K562 (cell line): Measurements from ENCODE around the gene ZNF516. TPM values are rescaled to one million over a fixed set of nuclear protein-coding genes. Genes with fewer than 3 reads are reported as not detected.

Experiments used
- ATAC-seq: fragments of 200-7000 bp; cut with Tn5 transposase; 3 replicates; pipeline ENCODE4 v1.9.1; 2020; ENCODE audit warnings: moderate library complexity
- BruUV-seq: library from RNA; stranded (reverse); fragments of 400-500 nt; replicated peaks from 2 replicates; lab custom pipeline; 2021; lab: Mats Ljungman, UMichigan
- CTCF ChIA-PET: fragments of 300-600 bp; formaldehyde crosslinking; extraction: SDS; loops from one replicate; lab custom pipeline; 2021; ENCODE audit warnings: low intra/inter-chr PET ratio; lab: Yijun Ruan, JAX
- POLR2A ChIA-PET: fragments of 300-600, 350-650 bp; sonication (Branson Sonifier 250); formaldehyde crosslinking; extraction: SDS; loops from one replicate; lab custom pipeline; 2021; ENCODE audit warnings: antibody characterized with exemption, inconsistent platforms; lab: Yijun Ruan, JAX
- DNase-seq, 4 experiments: peaks; one replicate each; pipeline versions ENCODE4 v3.0.0 to v3.0.0-alpha.2; 2011 to 2018; ENCODE audit warnings: low spot score in 3 of 4, mixed read lengths in 3 of 4; ENCODE audit errors: extremely low read depth in 1 of 4
- FAIRE-seq: peaks from 2 replicates; lab custom pipeline; 2011; peaks lifted over from hg19 to GRCh38; lab: Jason Lieb, UNC
- H2AFZ ChIP-seq: 2 replicates; pipeline ENCODE4 v1.6.0; 2011; ENCODE audit warnings: low read depth, low read length, control low read depth, inconsistent platforms
- H3K27ac ChIP-seq: fragments of 200-600 bp; 3 replicates; pipeline ENCODE4 v1.8.0; 2011; ENCODE audit warnings: low read depth, mild to moderate bottlenecking, control low read depth, inconsistent platforms, low read length, moderate library complexity, mixed read lengths; ENCODE audit errors: extremely low read depth
- H3K27me3 ChIP-seq, 2 experiments: fragments of 300-600 bp in 1 of 2; 2 replicates in 1 of 2; 3 replicates in 1 of 2; pipeline versions ENCODE4 v1.6.0 to v1.8.0; 2011; ENCODE audit warnings: inconsistent platforms in 2 of 2, low read length in 2 of 2, mild to moderate bottlenecking in 1 of 2, mixed read lengths in 1 of 2, moderate library complexity in 1 of 2; ENCODE audit not compliant: control insufficient read depth in 2 of 2, insufficient read depth in 2 of 2
- H3K36me3 ChIP-seq: fragments of 300-600 bp; 3 replicates; pipeline ENCODE4 v1.8.0; 2011; ENCODE audit warnings: mild to moderate bottlenecking, low read length, inconsistent platforms; ENCODE audit not compliant: control insufficient read depth, insufficient read depth
- H3K4me1 ChIP-seq, 2 experiments: fragments of 200-600 bp in 1 of 2; replicated peaks in 1 of 2; 2 replicates in 1 of 2; 3 replicates in 1 of 2; pipeline versions ENCODE4 v1.5.1 to v1.8.0; 2011; ENCODE audit warnings: inconsistent platforms in 2 of 2, low read length in 2 of 2, mild to moderate bottlenecking in 1 of 2, mixed read lengths in 1 of 2, moderate library complexity in 1 of 2; ENCODE audit not compliant: control insufficient read depth in 2 of 2, insufficient read depth in 2 of 2
- H3K4me2 ChIP-seq: 2 replicates; pipeline ENCODE4 v1.6.1; 2011; ENCODE audit warnings: low read length, control low read depth, inconsistent platforms, mixed read lengths; ENCODE audit not compliant: insufficient read depth
- H3K4me3 ChIP-seq: fragments of 200-600 bp; sonication (generic), shearing (Covaris generic); 2 replicates; pipeline ENCODE4 v1.5.1; 2016; ENCODE audit warnings: control low read depth, inconsistent platforms
- H3K79me2 ChIP-seq: fragments of 200-600 bp; 3 replicates; pipeline ENCODE4 v1.8.0; 2011; ENCODE audit warnings: low read length, inconsistent platforms; ENCODE audit not compliant: control insufficient read depth, insufficient read depth
- H3K9ac ChIP-seq, 2 experiments: 2 replicates each; pipeline versions ENCODE4 v1.6.0 to v1.6.1; 2011; ENCODE audit warnings: low read depth in 2 of 2, low read length in 2 of 2, control low read depth in 1 of 2, inconsistent platforms in 1 of 2, mild to moderate bottlenecking in 1 of 2, mixed read lengths in 1 of 2; ENCODE audit not compliant: insufficient read depth in 1 of 2
- H3K9me1 ChIP-seq: one replicate; pipeline ENCODE4 v1.6.0; 2011; ENCODE audit warnings: inconsistent platforms, mild to moderate bottlenecking, low read length, moderate library complexity; ENCODE audit not compliant: control insufficient read depth, insufficient read depth
- H3K9me3 ChIP-seq: replicated peaks from 2 replicates; pipeline ENCODE4 v1.5.1; 2011; ENCODE audit warnings: low read depth, low read length, inconsistent platforms; ENCODE audit not compliant: control insufficient read depth, insufficient read depth
- H4K20me1 ChIP-seq: replicated peaks from 2 replicates; pipeline ENCODE4 v1.6.1; 2011; ENCODE audit warnings: low read length, inconsistent platforms, mixed read lengths; ENCODE audit not compliant: control insufficient read depth, insufficient read depth
- ATF4 ChIP-seq: fragments of 450-650 bp; formaldehyde crosslinking; IDR thresholded peaks from 2 replicates; pipeline ENCODE4 v1.4.0; 2022; ENCODE audit warnings: mild to moderate bottlenecking, moderate library complexity
- CBX2 ChIP-seq: fragments of 200-600 bp; sonication (generic); IDR thresholded peaks from one replicate; pipeline ENCODE4 v1.6.1; 2012; ENCODE audit warnings: mild to moderate bottlenecking, low read length, inconsistent platforms; ENCODE audit not compliant: insufficient read depth, poor library complexity, severe bottlenecking
- CBX8 ChIP-seq: fragments of 200-600 bp; sonication (generic); IDR thresholded peaks from 2 replicates; pipeline ENCODE4 v1.6.1; 2012; ENCODE audit warnings: borderline replicate concordance, mixed run types, low read depth, mild to moderate bottlenecking, moderate library complexity, mixed read lengths, low read length, control low read depth, inconsistent platforms; ENCODE audit not compliant: poor library complexity, severe bottlenecking; ENCODE audit errors: extremely low read depth
- CREB1 ChIP-seq, 2 experiments: sonication (generic) in 1 of 2; formaldehyde crosslinking in 1 of 2; IDR thresholded peaks; 2 replicates each; pipeline versions ENCODE4 v1.6.1 to v1.8.0; 2012 to 2022; ENCODE audit warnings: inconsistent platforms in 1 of 2, mild to moderate bottlenecking in 1 of 2, missing genetic modification reagents in 1 of 2, moderate library complexity in 1 of 2
- FOS ChIP-seq: IDR thresholded peaks from 3 replicates; pipeline ENCODE4 v1.6.1; 2011; ENCODE audit not compliant: insufficient read length; ENCODE audit errors: extremely low read depth
- FOXM1 ChIP-seq, 2 experiments: fragments of 450-650 bp in 1 of 2; sonication (generic) in 1 of 2; formaldehyde crosslinking in 1 of 2; IDR thresholded peaks; 2 replicates each; pipeline versions ENCODE4 v1.6.1 to v1.9.0; 2017 to 2022; ENCODE audit warnings: low read depth in 2 of 2, mild to moderate bottlenecking in 2 of 2, missing genetic modification reagents in 1 of 2, moderate library complexity in 1 of 2
- GATAD2B ChIP-seq: fragments of 450-650 bp; IDR thresholded peaks from 2 replicates; pipeline ENCODE4 v1.6.1; 2017; ENCODE audit warnings: mild to moderate bottlenecking, borderline replicate concordance
- PRMT5 ChIP-seq: sonication (generic); formaldehyde crosslinking; IDR thresholded peaks from 2 replicates; pipeline ENCODE4 v1.5.0; 2020; ENCODE audit warnings: missing genetic modification reagents
- ZNF282 ChIP-seq: sonication (generic); formaldehyde crosslinking; IDR thresholded peaks from 2 replicates; pipeline ENCODE4 v1.8.1; 2023; ENCODE audit warnings: missing genetic modification reagents
- ZNF668 ChIP-seq: fragments of 250-450 bp; sonication (Bioruptor Pico); IDR thresholded peaks from 2 replicates; pipeline ENCODE4 v1.8.0; 2022; ENCODE audit warnings: mild to moderate bottlenecking, inconsistent platforms
- ZNF699 ChIP-seq: fragments of 250-450 bp; sonication (Bioruptor Pico); IDR thresholded peaks from 2 replicates; pipeline ENCODE4 v1.8.0; 2021; ENCODE audit warnings: mild to moderate bottlenecking, moderate library complexity; ENCODE audit not compliant: insufficient replicate concordance
- WGBS: fragments of 100-300 bp; shearing (Covaris generic); methylation state at CpG from one replicate; pipeline ENCODE4 v1.1.6; 2016; ENCODE audit warnings: low coverage, mixed read lengths; ENCODE audit not compliant: insufficient coverage; ENCODE audit errors: missing lambda C conversion rate; 5-methylcytosine and 5-hydroxymethylcytosine counted together
- in situ Hi-C: fragments of 300-500 bp; cut with MboI; formaldehyde crosslinking; loops from 4 replicates; pipeline ENCODE4 v1.15.0; 2018; ENCODE audit warnings: inconsistent platforms, mixed read lengths
- intact Hi-C: fragments of 100-400 bp; cut with micrococcal nuclease; formaldehyde crosslinking; loops from 2 replicates; pipeline ENCODE4 v1.14.2; 2022
- polyA plus RNA-seq, 8 experiments: library from polyadenylated mRNA; depleted of rRNA in 4 of 8; stranded (reverse) in 5 of 8; unstranded in 3 of 8; fragments of >200 nt; fragmentation: Nextera tagmentation in 2 of 8; fragmentation: Illumina TruSeq in 1 of 8; extraction: Ambion mirVana in 2 of 8; extraction: Trizol in 1 of 8; gene quantifications; 2 replicates each; pipeline versions ENCODE4 v1.2.1 to v1.2.3, GENCODE V29; 2011 to 2014; ENCODE audit warnings: inconsistent platforms in 1 of 8, missing spikeins in 1 of 8
- total RNA-seq, 7 experiments: library from RNA; depleted of rRNA in 6 of 7; stranded (reverse); fragments of >200 nt in 6 of 7; fragmentation: Illumina TruSeq in 2 of 7; extraction: Trizol in 2 of 7; gene quantifications; 2 replicates each; pipeline versions ENCODE4 v1.2.1 to v1.2.3, GENCODE V29; 2011 to 2021; ENCODE audit warnings: low replicate concordance in 1 of 7
- TF ChIP-seq, protein P1 (sequence below), 3 experiments: fragments of 200-800 bp in 1 of 3; sonication (Bioruptor generic) in 1 of 3; sonication (generic) in 1 of 3; formaldehyde crosslinking in 1 of 3; IDR thresholded peaks; 2 replicates each; pipeline versions ENCODE4 v1.6.1 to v1.8.0; 2016 to 2022; ENCODE audit warnings: mild to moderate bottlenecking in 2 of 3, missing compliant biosample characterization in 2 of 3, missing genetic modification characterization in 2 of 3, missing genetic modification reagents in 1 of 3
- TF ChIP-seq, protein P2 (sequence below): fragments of 200-400 bp; formaldehyde crosslinking; IDR thresholded peaks from 2 replicates; pipeline ENCODE4 v1.6.1; 2017; ENCODE audit warnings: mild to moderate bottlenecking, low read depth, low read length, moderate library complexity

The ZNF516 gene
- total and polyA plus RNA-seq, 9 of the 15 experiments (the other 6 are each of a cell fraction or from before 2014, with no cell fraction given): 0.04 to 0.20 (median 0.08) TPM; not detected in 3

DNA sequence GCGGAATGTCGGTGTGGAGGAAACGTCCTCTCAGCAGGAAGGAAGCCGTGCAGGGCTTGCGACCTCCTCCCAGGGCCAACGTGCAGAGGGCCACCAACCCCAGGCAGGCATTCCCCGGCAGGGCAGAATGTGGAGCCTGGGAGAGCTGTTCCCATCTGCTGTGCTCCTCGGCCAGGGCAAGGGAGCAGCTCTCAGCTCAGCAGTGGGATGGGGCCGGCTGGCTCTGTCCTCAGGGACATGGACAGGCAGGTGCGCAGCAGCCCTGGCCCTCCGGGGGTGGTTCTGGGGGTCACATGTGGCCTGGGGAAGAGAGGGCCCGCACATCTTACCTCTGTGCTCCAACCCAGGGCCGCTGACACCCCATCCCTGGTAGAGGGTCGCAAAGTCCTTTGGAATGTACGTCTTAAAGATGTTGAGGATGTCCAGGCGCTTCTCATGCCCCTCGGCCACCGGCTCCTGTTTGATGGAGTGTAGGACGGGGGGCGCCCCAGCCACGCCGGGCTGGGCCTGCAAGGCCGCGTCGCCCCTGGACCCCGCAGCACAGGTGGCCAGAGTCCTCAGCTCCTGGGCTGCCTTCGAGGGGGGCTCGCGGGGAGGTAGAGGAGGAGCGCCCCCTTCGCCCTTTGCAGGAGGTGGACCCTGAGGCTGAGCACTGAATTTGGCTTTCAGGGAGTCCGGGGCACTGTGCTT is 116.4 kb downstream of the ZNF516 start (continued):
- TF ChIP-seq CREB1 (IDR thresholded peaks at IDR 0.05): no peak
- TF ChIP-seq CREB1 (CRISPR knock-in tag; IDR thresholded peaks at IDR 0.05): no peak

DNA sequence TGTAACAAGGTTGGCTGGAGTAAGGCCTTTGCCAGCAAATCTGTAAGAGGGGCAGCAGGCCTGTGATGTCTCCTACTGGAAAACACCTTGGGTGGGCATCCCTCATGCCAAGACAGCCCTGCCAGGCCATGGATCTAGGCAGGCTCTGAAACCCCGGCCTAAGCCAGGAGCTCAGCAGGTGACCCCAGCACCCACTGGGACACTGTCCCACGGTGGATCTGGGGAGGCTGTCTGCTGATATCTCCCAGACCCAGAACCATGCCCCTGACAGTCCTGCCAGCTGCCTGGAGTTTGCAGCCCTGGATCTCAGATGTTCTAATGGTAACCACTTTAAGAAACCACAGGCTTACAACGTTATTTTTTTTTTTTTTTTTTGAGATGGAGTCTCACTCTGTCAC is 117.7 kb downstream of the ZNF516 start:
- H4K20me1 ChIP-seq: no peaks in the 10 kb centered on the region
- H3K36me3 ChIP-seq: no peaks in the 10 kb centered on the region
- H3K9me1 ChIP-seq: no peaks in the 10 kb centered on the region
- no peak overlapping the region for H3K27ac ChIP-seq
- WGBS: 6% methylated on average over 2 of the region's 3 CpGs
- no TSS peak for BruUV-seq
- ChIA-PET POLR2A (no interaction called here), CTCF (no interaction called here)
- no peaks in the 10 kb centered on the region; a peak in 1 of 5 replicates for H3K4me1 ChIP-seq
- ATAC-seq (no peak), FAIRE-seq (no peak), DNase-seq (no peak)
- H3K4me2 ChIP-seq: no peak overlapping the region
- H3K9me3 ChIP-seq: no peaks in the 10 kb centered on the region
- no peak overlapping the region for H3K9ac ChIP-seq
- intact Hi-C loops: no loop called here
- in situ Hi-C loops: no loop called here
- H3K27me3 ChIP-seq: peaks cover 0 to 9% of the 10 kb centered on the region in 2 experiments; a peak in 2 of 5 replicates
- no peak overlapping the region for H3K4me3 ChIP-seq
- H2AFZ ChIP-seq: no peak overlapping the region
- no peaks in the 10 kb centered on the region for H3K79me2 ChIP-seq
- TF ChIP-seq, protein P1, sequence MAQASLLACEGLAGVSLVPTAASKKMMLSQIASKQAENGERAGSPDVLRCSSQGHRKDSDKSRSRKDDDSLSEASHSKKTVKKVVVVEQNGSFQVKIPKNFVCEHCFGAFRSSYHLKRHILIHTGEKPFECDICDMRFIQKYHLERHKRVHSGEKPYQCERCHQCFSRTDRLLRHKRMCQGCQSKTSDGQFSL (CRISPR knock-in tag; IDR thresholded peaks at IDR 0.05): no peak
- TF ChIP-seq, protein P1 (tag; IDR thresholded peaks at IDR 0.05): no peak
- TF ChIP-seq, protein P2, sequence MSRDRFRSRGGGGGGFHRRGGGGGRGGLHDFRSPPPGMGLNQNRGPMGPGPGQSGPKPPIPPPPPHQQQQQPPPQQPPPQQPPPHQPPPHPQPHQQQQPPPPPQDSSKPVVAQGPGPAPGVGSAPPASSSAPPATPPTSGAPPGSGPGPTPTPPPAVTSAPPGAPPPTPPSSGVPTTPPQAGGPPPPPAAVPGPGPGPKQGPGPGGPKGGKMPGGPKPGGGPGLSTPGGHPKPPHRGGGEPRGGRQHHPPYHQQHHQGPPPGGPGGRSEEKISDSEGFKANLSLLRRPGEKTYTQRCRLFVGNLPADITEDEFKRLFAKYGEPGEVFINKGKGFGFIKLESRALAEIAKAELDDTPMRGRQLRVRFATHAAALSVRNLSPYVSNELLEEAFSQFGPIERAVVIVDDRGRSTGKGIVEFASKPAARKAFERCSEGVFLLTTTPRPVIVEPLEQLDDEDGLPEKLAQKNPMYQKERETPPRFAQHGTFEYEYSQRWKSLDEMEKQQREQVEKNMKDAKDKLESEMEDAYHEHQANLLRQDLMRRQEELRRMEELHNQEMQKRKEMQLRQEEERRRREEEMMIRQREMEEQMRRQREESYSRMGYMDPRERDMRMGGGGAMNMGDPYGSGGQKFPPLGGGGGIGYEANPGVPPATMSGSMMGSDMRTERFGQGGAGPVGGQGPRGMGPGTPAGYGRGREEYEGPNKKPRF: no peak
- TF ChIP-seq PRMT5 (CRISPR knock-in tag): no peak
- TF ChIP-seq ATF4 (CRISPR knock-in tag): no peak
- no peak for TF ChIP-seq ZNF282
- no peak for TF ChIP-seq ZNF699 (CRISPR knock-in tag)
- no peak for TF ChIP-seq CBX8
- TF ChIP-seq FOXM1 (IDR thresholded peaks at IDR 0.05; ENCODE audit: low read depth): no peak
- TF ChIP-seq FOXM1 (CRISPR knock-in tag; IDR thresholded peaks at IDR 0.05; ENCODE audit: low read depth): no peak
- no peak for TF ChIP-seq FOS
- no peak for TF ChIP-seq ZNF668 (CRISPR knock-in tag)
- TF ChIP-seq CBX2: no peak
- TF ChIP-seq GATAD2B: no peak
